H1 (cell line): ENCODE data around the gene CCL8. TPM values are rescaled to one million over a fixed set of nuclear protein-coding genes. Genes with fewer than 3 reads are reported as not detected.

ENCODE experiments used
- ASH2L ChIP-seq: fragments of 200-600, 300-600 bp; sonication (generic); IDR thresholded peaks from one replicate; pipeline ENCODE4 v1.7.1; 2017; ENCODE audit warnings: low read length
- EP300 ChIP-seq, 2 experiments: IDR thresholded peaks; 1 replicate in 1 of 2; 2 replicates in 1 of 2; pipeline ENCODE4 v1.6.1; 2011 to 2012; ENCODE audit warnings: low read depth in 2 of 2, low read length in 2 of 2, mild to moderate bottlenecking in 2 of 2, borderline replicate concordance in 1 of 2, inconsistent platforms in 1 of 2, moderate library complexity in 1 of 2
- KDM4A ChIP-seq: IDR thresholded peaks from one replicate; pipeline ENCODE4 v1.7.1; 2012; ENCODE audit warnings: low read depth, mild to moderate bottlenecking, moderate library complexity, low read length, inconsistent platforms; ENCODE audit not compliant: severe bottlenecking
- RFX5 ChIP-seq: IDR thresholded peaks from 2 replicates; pipeline ENCODE4 v1.6.1; 2011; ENCODE audit warnings: low read depth, low read length, improper control_type of control experiment, borderline replicate concordance
- RXRA ChIP-seq: IDR thresholded peaks from 2 replicates; pipeline ENCODE4 v1.6.1; 2011; ENCODE audit warnings: low read depth, mild to moderate bottlenecking, low read length, moderate library complexity; ENCODE audit not compliant: insufficient read depth
- SAP30 ChIP-seq: fragments of 300-600 bp; sonication (generic); IDR thresholded peaks from 2 replicates; pipeline ENCODE4 v1.7.1; 2012; ENCODE audit warnings: low read length, moderate library complexity, mild to moderate bottlenecking, inconsistent platforms; ENCODE audit not compliant: insufficient read depth, insufficient replicate concordance
- polyA plus RNA-seq, 7 experiments: library from polyadenylated mRNA; depleted of rRNA in 3 of 7; stranded (reverse) in 5 of 7; unstranded in 2 of 7; fragments of >200 nt in 5 of 7; fragments of 200-250 nt in 2 of 7; gene quantifications; 1 replicate in 5 of 7; 2 replicates in 1 of 7; 4 replicates in 1 of 7; pipeline versions ENCODE4 v1.2.1 to v1.2.3, GENCODE V29; 2011 to 2013; ENCODE audit warnings: missing spikeins in 2 of 7, mixed read lengths in 2 of 7
- total RNA-seq: library from RNA; stranded (reverse); fragmentation: NEBNext Ultra II Directional; extraction: Animal tissue kit (Norgen Biotek cat#: 25700); gene quantifications from 2 replicates; pipeline ENCODE4 v1.2.1, GENCODE V29; 2021
- TF ChIP-seq, protein P1 (sequence below): fragments of 300-600 bp; sonication (generic); IDR thresholded peaks from 2 replicates; pipeline ENCODE4 v1.7.1; 2012; ENCODE audit warnings: low read length, moderate library complexity, mild to moderate bottlenecking, inconsistent platforms; ENCODE audit not compliant: insufficient replicate concordance
- TF ChIP-seq, protein P2 (sequence below), 3 experiments: IDR thresholded peaks; 1 replicate in 2 of 3; 2 replicates in 1 of 3; pipeline versions ENCODE4 v1.5.1 to v1.6.1; 2011; ENCODE audit warnings: low read length in 3 of 3, mild to moderate bottlenecking in 3 of 3, inconsistent platforms in 2 of 3, low read depth in 1 of 3, moderate library complexity in 1 of 3; ENCODE audit not compliant: insufficient read depth in 1 of 3; ENCODE audit errors: control extremely low read depth in 1 of 3

CCL8 gene
- total and polyA plus RNA-seq, 2 of the 8 experiments (the other 6 are each of a cell fraction or from before 2014, with no cell fraction given) = not detected

- TF ChIP-seq, protein P1, sequence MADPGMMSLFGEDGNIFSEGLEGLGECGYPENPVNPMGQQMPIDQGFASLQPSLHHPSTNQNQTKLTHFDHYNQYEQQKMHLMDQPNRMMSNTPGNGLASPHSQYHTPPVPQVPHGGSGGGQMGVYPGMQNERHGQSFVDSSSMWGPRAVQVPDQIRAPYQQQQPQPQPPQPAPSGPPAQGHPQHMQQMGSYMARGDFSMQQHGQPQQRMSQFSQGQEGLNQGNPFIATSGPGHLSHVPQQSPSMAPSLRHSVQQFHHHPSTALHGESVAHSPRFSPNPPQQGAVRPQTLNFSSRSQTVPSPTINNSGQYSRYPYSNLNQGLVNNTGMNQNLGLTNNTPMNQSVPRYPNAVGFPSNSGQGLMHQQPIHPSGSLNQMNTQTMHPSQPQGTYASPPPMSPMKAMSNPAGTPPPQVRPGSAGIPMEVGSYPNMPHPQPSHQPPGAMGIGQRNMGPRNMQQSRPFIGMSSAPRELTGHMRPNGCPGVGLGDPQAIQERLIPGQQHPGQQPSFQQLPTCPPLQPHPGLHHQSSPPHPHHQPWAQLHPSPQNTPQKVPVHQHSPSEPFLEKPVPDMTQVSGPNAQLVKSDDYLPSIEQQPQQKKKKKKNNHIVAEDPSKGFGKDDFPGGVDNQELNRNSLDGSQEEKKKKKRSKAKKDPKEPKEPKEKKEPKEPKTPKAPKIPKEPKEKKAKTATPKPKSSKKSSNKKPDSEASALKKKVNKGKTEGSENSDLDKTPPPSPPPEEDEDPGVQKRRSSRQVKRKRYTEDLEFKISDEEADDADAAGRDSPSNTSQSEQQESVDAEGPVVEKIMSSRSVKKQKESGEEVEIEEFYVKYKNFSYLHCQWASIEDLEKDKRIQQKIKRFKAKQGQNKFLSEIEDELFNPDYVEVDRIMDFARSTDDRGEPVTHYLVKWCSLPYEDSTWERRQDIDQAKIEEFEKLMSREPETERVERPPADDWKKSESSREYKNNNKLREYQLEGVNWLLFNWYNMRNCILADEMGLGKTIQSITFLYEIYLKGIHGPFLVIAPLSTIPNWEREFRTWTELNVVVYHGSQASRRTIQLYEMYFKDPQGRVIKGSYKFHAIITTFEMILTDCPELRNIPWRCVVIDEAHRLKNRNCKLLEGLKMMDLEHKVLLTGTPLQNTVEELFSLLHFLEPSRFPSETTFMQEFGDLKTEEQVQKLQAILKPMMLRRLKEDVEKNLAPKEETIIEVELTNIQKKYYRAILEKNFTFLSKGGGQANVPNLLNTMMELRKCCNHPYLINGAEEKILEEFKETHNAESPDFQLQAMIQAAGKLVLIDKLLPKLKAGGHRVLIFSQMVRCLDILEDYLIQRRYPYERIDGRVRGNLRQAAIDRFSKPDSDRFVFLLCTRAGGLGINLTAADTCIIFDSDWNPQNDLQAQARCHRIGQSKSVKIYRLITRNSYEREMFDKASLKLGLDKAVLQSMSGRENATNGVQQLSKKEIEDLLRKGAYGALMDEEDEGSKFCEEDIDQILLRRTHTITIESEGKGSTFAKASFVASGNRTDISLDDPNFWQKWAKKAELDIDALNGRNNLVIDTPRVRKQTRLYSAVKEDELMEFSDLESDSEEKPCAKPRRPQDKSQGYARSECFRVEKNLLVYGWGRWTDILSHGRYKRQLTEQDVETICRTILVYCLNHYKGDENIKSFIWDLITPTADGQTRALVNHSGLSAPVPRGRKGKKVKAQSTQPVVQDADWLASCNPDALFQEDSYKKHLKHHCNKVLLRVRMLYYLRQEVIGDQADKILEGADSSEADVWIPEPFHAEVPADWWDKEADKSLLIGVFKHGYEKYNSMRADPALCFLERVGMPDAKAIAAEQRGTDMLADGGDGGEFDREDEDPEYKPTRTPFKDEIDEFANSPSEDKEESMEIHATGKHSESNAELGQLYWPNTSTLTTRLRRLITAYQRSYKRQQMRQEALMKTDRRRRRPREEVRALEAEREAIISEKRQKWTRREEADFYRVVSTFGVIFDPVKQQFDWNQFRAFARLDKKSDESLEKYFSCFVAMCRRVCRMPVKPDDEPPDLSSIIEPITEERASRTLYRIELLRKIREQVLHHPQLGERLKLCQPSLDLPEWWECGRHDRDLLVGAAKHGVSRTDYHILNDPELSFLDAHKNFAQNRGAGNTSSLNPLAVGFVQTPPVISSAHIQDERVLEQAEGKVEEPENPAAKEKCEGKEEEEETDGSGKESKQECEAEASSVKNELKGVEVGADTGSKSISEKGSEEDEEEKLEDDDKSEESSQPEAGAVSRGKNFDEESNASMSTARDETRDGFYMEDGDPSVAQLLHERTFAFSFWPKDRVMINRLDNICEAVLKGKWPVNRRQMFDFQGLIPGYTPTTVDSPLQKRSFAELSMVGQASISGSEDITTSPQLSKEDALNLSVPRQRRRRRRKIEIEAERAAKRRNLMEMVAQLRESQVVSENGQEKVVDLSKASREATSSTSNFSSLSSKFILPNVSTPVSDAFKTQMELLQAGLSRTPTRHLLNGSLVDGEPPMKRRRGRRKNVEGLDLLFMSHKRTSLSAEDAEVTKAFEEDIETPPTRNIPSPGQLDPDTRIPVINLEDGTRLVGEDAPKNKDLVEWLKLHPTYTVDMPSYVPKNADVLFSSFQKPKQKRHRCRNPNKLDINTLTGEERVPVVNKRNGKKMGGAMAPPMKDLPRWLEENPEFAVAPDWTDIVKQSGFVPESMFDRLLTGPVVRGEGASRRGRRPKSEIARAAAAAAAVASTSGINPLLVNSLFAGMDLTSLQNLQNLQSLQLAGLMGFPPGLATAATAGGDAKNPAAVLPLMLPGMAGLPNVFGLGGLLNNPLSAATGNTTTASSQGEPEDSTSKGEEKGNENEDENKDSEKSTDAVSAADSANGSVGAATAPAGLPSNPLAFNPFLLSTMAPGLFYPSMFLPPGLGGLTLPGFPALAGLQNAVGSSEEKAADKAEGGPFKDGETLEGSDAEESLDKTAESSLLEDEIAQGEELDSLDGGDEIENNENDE = no peak
- no peak for TF ChIP-seq RXRA
- TF ChIP-seq RFX5 = no peak
- TF ChIP-seq ASH2L = no peak
- TF ChIP-seq SAP30 = no peak
- TF ChIP-seq, protein P2, sequence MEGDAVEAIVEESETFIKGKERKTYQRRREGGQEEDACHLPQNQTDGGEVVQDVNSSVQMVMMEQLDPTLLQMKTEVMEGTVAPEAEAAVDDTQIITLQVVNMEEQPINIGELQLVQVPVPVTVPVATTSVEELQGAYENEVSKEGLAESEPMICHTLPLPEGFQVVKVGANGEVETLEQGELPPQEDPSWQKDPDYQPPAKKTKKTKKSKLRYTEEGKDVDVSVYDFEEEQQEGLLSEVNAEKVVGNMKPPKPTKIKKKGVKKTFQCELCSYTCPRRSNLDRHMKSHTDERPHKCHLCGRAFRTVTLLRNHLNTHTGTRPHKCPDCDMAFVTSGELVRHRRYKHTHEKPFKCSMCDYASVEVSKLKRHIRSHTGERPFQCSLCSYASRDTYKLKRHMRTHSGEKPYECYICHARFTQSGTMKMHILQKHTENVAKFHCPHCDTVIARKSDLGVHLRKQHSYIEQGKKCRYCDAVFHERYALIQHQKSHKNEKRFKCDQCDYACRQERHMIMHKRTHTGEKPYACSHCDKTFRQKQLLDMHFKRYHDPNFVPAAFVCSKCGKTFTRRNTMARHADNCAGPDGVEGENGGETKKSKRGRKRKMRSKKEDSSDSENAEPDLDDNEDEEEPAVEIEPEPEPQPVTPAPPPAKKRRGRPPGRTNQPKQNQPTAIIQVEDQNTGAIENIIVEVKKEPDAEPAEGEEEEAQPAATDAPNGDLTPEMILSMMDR (IDR thresholded peaks at IDR 0.05; ENCODE audit: control extremely low read depth in 1 of 3, insufficient read depth in 1 of 3, low read depth in 1 of 3, low read length in 3 of 3) = no peak
- no peak for TF ChIP-seq KDM4A
- no peak for TF ChIP-seq EP300 (IDR thresholded peaks at IDR 0.05; ENCODE audit: borderline replicate concordance in 1 of 2, low read depth in 2 of 2, low read length in 2 of 2)
Observed at GRCh38 chr17:34307110-34307509, 12.1 kb upstream of the CCL8 start (continued).
